GM23338 (cell line): ENCODE measurements around the gene PTPRQ. TPM values are rescaled to one million over a fixed set of nuclear protein-coding genes. Genes with fewer than 3 reads are reported as not detected.

Experiments
- ATAC-seq: fragments of 200-7000 bp; cut with Tn5 transposase; 3 replicates; pipeline ENCODE4 v1.9.1; 2020
- DNase-seq: peaks from one replicate; pipeline ENCODE4 v3.0.0-alpha.2; 2015; ENCODE audit warnings: low spot score
- H2AFZ ChIP-seq: fragments of 200-600 bp; sonication (generic); 2 replicates; pipeline ENCODE4 v1.8.0; 2016; ENCODE audit warnings: antibody characterized with exemption, mild to moderate bottlenecking, moderate library complexity
- H3F3A ChIP-seq: fragments of 200-600 bp; sonication (generic); replicated peaks from 2 replicates; pipeline ENCODE4 v1.8.0; 2017; ENCODE audit warnings: antibody characterized with exemption, mixed run types, low read depth
- H3K27ac ChIP-seq: fragments of 200-600 bp; sonication (generic); 2 replicates; pipeline ENCODE4 v1.6.1; 2016; ENCODE audit warnings: low read depth
- H3K27me3 ChIP-seq: fragments of 200-600 bp; sonication (generic); 2 replicates; pipeline ENCODE4 v1.8.0; 2016; ENCODE audit warnings: mild to moderate bottlenecking, mixed run types, moderate library complexity; ENCODE audit not compliant: insufficient read depth
- H3K36me3 ChIP-seq: fragments of 200-600 bp; sonication (generic); 2 replicates; pipeline ENCODE4 v1.8.0; 2016; ENCODE audit warnings: mild to moderate bottlenecking; ENCODE audit not compliant: insufficient read depth
- H3K4me1 ChIP-seq: fragments of 200-600 bp; sonication (generic); 2 replicates; pipeline ENCODE4 v1.8.0; 2016; ENCODE audit warnings: mild to moderate bottlenecking, moderate library complexity; ENCODE audit not compliant: insufficient read depth
- H3K4me2 ChIP-seq: fragments of 200-600 bp; sonication (generic); 2 replicates; pipeline ENCODE4 v1.7.1; 2017; ENCODE audit warnings: mixed run types
- H3K4me3 ChIP-seq: fragments of 200-600 bp; sonication (generic); 2 replicates; pipeline ENCODE4 v1.6.1; 2016; ENCODE audit warnings: mixed run types
- H3K79me2 ChIP-seq: fragments of 200-600 bp; sonication (generic); replicated peaks from 2 replicates; pipeline ENCODE4 v1.8.0; 2017; ENCODE audit warnings: mild to moderate bottlenecking; ENCODE audit not compliant: insufficient read depth
- H3K9me2 ChIP-seq: fragments of 200-600 bp; sonication (generic); 2 replicates; pipeline ENCODE4 v1.8.0; 2017; ENCODE audit not compliant: insufficient read depth
- H4K20me1 ChIP-seq: fragments of 200-600 bp; sonication (generic); replicated peaks from 2 replicates; pipeline ENCODE4 v1.8.0; 2017; ENCODE audit warnings: mild to moderate bottlenecking; ENCODE audit not compliant: insufficient read depth
- H3K27ac Mint-ChIP-seq: 2 replicates; pipeline ENCODE4 v1.8.0; 2020; ENCODE audit warnings: inconsistent platforms, mild to moderate bottlenecking, moderate library complexity, mixed read lengths
- H3K27me3 Mint-ChIP-seq: 3 replicates; pipeline ENCODE4 v1.8.0; 2022; ENCODE audit warnings: low read depth, mild to moderate bottlenecking, moderate library complexity, mixed read lengths, inconsistent platforms; ENCODE audit not compliant: insufficient read depth, poor library complexity
- H3K36me3 Mint-ChIP-seq: 3 replicates; pipeline ENCODE4 v1.8.0; 2021; ENCODE audit warnings: low read depth, mild to moderate bottlenecking, inconsistent platforms, moderate library complexity, mixed read lengths
- H3K4me1 Mint-ChIP-seq: 3 replicates; pipeline ENCODE4 v1.8.0; 2020; ENCODE audit warnings: mild to moderate bottlenecking, inconsistent platforms, mixed read lengths
- H3K4me3 Mint-ChIP-seq: 3 replicates; pipeline ENCODE4 v1.8.0; 2021; ENCODE audit warnings: moderate library complexity, mild to moderate bottlenecking, inconsistent platforms, mixed read lengths
- H3K9me3 Mint-ChIP-seq: 3 replicates; pipeline ENCODE4 v1.8.0; 2020; ENCODE audit warnings: moderate library complexity, mild to moderate bottlenecking, inconsistent platforms, mixed read lengths
- CREB1 ChIP-seq: fragments of 250-450 bp; sonication (Bioruptor Pico); IDR thresholded peaks from 2 replicates; pipeline ENCODE4 v1.5.0; 2020; ENCODE audit warnings: low read depth, mild to moderate bottlenecking, moderate library complexity
- EZH2phosphoT487 ChIP-seq: fragments of 200-600 bp; sonication (generic); IDR thresholded peaks from one replicate; pipeline ENCODE4 v1.8.1; 2018; ENCODE audit warnings: antibody characterized with exemption; ENCODE audit not compliant: unreplicated experiment
- JUNB ChIP-seq: IDR thresholded peaks from one replicate; pipeline ENCODE4 v1.6.1; 2016; ENCODE audit warnings: antibody characterized with exemption; ENCODE audit not compliant: unreplicated experiment
- NANOG ChIP-seq: IDR thresholded peaks from 2 replicates; pipeline ENCODE4 v1.6.1; 2016; ENCODE audit warnings: antibody characterized with exemption, borderline replicate concordance
- POLR2AphosphoS5 ChIP-seq: IDR thresholded peaks from 2 replicates; pipeline ENCODE4 v1.6.1; 2016; ENCODE audit warnings: antibody characterized with exemption, low read depth
- STAT1 ChIP-seq: IDR thresholded peaks from one replicate; pipeline ENCODE4 v1.6.1; 2016; ENCODE audit warnings: antibody characterized with exemption; ENCODE audit not compliant: unreplicated experiment
- ZNF114 ChIP-seq: fragments of 250-450 bp; sonication (Bioruptor Pico); IDR thresholded peaks from 2 replicates; pipeline ENCODE4 v1.5.0; 2020; ENCODE audit warnings: mild to moderate bottlenecking, moderate library complexity
- ZNF331 ChIP-seq: fragments of 250-450 bp; sonication (Bioruptor Pico); IDR thresholded peaks from 2 replicates; pipeline ENCODE4 v1.5.0; 2020; ENCODE audit warnings: low read depth, mild to moderate bottlenecking, moderate library complexity
- polyA plus RNA-seq: library from polyadenylated mRNA; unstranded; fragments of >200 nt; fragmentation: Nextera tagmentation; extraction: Ambion mirVana; gene quantifications from 2 replicates; pipeline ENCODE4 v1.2.1, GENCODE V29; 2016
- total RNA-seq: library from RNA; depleted of rRNA; stranded (reverse); fragments of >200 nt; shearing (Covaris generic); gene quantifications from 2 replicates; pipeline ENCODE4 v1.2.3, GENCODE V29; 2014
- TF ChIP-seq, protein P1 (sequence below), 2 experiments: fragments of 200-600 bp in 1 of 2; sonication (generic) in 1 of 2; conservative IDR thresholded peaks; 2 replicates each; pipeline versions ENCODE4 v1.5.1 to v1.6.1; 2016 to 2017; ENCODE audit warnings: antibody characterized with exemption in 2 of 2, low read depth in 2 of 2, mild to moderate bottlenecking in 2 of 2, moderate library complexity in 1 of 2

Gene PTPRQ
- total and polyA plus RNA-seq, 2 experiments from 2014 or later, result not detected

DNA sequence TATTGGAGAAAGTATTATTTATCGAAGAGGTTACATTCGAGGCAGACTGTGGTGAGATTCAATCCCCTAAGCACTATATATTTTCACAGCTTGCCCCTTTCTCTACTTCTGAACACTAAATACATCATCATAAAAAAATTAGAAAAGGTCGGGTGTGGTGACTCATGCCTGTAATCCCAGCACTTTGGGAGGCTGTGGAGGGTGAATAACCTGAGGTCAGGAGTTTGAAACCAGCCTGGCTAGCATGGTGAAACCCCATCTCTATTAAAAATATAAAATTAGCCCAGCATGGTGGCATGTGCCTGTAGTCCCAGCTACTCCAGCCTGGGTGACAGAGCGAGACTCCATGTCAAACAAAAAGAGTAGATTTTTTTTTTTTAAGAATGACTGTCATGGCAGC, 192.8 kb downstream of the PTPRQ start (continued):
- no peak for TF ChIP-seq EZH2phosphoT487
- no peak for TF ChIP-seq CREB1 (CRISPR knock-in tag)
- TF ChIP-seq ZNF331 (CRISPR knock-in tag), result no peak
- TF ChIP-seq POLR2AphosphoS5, result no peak
- no peak for TF ChIP-seq ZNF114 (CRISPR knock-in tag)

DNA sequence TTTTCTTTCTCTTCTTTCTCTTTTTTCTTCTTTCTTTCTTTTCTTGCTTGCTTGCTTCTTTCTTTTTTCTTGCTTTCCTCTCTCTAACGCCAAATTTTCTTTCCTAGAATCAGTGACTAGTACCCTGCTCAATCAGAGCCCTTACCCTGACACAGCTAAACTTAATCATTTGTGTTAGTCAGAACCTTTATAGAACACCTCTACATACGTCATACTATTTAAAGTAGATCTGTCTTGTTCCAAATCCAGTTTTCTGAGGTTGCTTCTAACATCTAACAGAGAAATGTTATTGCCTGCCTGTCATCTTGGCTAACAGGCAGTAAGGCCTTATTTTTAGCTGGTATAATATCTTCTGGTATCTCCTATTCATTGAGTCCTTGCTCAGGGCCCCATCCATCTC, 197.9 kb downstream of the PTPRQ start:
- no peaks in the 10 kb centered on the region for H4K20me1 ChIP-seq
- no peak for ATAC-seq
- no peak overlapping the region for H2AFZ ChIP-seq
- Mint-ChIP-seq H3K36me3 (no peaks in the 10 kb centered on the region), H3K27me3 (peaks cover 1% of the 10 kb centered on the region), H3K27ac (peak overlapping the region; percentile 12; the same call in 1 of the 2 replicates), H3K4me1 (no peaks in the 10 kb centered on the region), H3K4me3 (no peak overlapping the region), H3K9me3 (no peaks in the 10 kb centered on the region)
- DNase-seq, result no peak
- TF ChIP-seq POLR2AphosphoS5, result no peak
- H3F3A ChIP-seq, result no peaks in the 10 kb centered on the region
- no peak overlapping the region for H3K4me2 ChIP-seq
- H3K9me2 ChIP-seq, result no peaks in the 10 kb centered on the region
- H3K4me3 ChIP-seq, result no peak overlapping the region
- H3K27ac ChIP-seq, result no peak overlapping the region
- H3K4me1 ChIP-seq, result no peaks in the 10 kb centered on the region
- no peaks in the 10 kb centered on the region for H3K36me3 ChIP-seq
- no peaks in the 10 kb centered on the region for H3K79me2 ChIP-seq
- H3K27me3 ChIP-seq, result no peaks in the 10 kb centered on the region

DNA sequence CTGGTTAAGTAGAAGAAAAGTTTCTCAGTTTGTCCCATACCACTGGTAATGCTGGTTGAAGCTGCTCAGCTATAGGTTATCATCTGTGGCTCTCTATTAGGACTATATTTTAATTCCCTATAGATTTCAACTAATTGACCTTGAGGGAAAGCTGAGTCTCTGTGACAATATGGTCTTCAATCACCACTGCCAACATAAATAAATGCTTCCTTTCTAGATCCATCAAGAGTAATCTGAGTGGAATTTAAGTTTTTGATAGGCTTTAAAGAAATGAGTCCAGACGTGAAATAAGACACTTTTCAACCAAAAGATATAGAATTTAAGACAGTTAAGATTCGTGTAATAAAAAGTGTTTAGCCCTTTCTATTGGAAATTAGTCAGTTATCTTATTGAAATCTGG, 199.9 kb downstream of the PTPRQ start:
- no peaks in the 10 kb centered on the region for H3K27me3 ChIP-seq
- no peak overlapping the region for H2AFZ ChIP-seq
- no peaks in the 10 kb centered on the region for H3F3A ChIP-seq
- H3K9me2 ChIP-seq, result no peaks in the 10 kb centered on the region
- no peaks in the 10 kb centered on the region for H3K36me3 ChIP-seq
- no peak for ATAC-seq
- Mint-ChIP-seq H3K27me3 (no peaks in the 10 kb centered on the region), H3K27ac (no peak overlapping the region), H3K4me1 (no peaks in the 10 kb centered on the region), H3K36me3 (no peaks in the 10 kb centered on the region), H3K4me3 (no peak overlapping the region), H3K9me3 (no peaks in the 10 kb centered on the region)
- H3K4me2 ChIP-seq, result no peak overlapping the region
- no peaks in the 10 kb centered on the region for H3K79me2 ChIP-seq
- no peaks in the 10 kb centered on the region for H3K4me1 ChIP-seq
- no peak overlapping the region for H3K27ac ChIP-seq
- H4K20me1 ChIP-seq, result no peaks in the 10 kb centered on the region
- H3K4me3 ChIP-seq, result no peak overlapping the region
- TF ChIP-seq JUNB (no peak), ZNF114 (CRISPR knock-in tag) (no peak), EZH2phosphoT487 (no peak)
- no peak for DNase-seq

DNA sequence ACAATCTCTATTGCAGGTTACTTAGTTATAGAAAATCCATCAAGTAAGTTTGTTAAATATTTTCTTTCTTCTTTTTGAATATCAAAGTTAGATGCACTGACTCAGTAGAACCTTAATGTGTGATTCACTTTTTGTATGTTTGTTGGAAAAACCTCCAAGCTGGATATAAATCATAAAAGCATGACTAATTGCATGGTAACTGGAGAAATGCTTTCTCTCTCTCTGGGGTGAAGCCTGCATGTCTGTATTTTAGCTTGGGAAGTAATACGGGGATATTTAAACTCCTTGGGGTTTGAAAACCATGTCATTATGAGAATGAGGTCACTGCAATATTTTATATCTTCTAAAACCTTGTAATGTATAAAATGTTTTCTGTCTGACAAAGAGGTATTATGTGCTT, 204.8 kb downstream of the PTPRQ start:
- no peak overlapping the region for H2AFZ ChIP-seq
- no peaks in the 10 kb centered on the region for H3K4me1 ChIP-seq
- no peaks in the 10 kb centered on the region for H3K9me2 ChIP-seq
- H3K4me3 ChIP-seq, result no peak overlapping the region
- Mint-ChIP-seq H3K27ac (peak overlapping the region; percentile 1; the same call in 1 of the 2 replicates), H3K9me3 (no peaks in the 10 kb centered on the region), H3K4me1 (no peaks in the 10 kb centered on the region), H3K36me3 (no peaks in the 10 kb centered on the region), H3K4me3 (no peak overlapping the region), H3K27me3 (no peaks in the 10 kb centered on the region)
- ATAC-seq (no peak), DNase-seq (no peak)
- H3K4me2 ChIP-seq, result no peak overlapping the region
- H3K27ac ChIP-seq, result no peak overlapping the region
- H3K36me3 ChIP-seq, result no peaks in the 10 kb centered on the region
- H3F3A ChIP-seq, result no peaks in the 10 kb centered on the region
- H3K27me3 ChIP-seq, result no peaks in the 10 kb centered on the region
- H3K79me2 ChIP-seq, result no peaks in the 10 kb centered on the region
- no peaks in the 10 kb centered on the region for H4K20me1 ChIP-seq
- TF ChIP-seq NANOG, result no peak
- TF ChIP-seq, protein P1, sequence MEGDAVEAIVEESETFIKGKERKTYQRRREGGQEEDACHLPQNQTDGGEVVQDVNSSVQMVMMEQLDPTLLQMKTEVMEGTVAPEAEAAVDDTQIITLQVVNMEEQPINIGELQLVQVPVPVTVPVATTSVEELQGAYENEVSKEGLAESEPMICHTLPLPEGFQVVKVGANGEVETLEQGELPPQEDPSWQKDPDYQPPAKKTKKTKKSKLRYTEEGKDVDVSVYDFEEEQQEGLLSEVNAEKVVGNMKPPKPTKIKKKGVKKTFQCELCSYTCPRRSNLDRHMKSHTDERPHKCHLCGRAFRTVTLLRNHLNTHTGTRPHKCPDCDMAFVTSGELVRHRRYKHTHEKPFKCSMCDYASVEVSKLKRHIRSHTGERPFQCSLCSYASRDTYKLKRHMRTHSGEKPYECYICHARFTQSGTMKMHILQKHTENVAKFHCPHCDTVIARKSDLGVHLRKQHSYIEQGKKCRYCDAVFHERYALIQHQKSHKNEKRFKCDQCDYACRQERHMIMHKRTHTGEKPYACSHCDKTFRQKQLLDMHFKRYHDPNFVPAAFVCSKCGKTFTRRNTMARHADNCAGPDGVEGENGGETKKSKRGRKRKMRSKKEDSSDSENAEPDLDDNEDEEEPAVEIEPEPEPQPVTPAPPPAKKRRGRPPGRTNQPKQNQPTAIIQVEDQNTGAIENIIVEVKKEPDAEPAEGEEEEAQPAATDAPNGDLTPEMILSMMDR (conservative IDR thresholded peaks at IDR 0.05; ENCODE audit: low read depth in 2 of 2), result no peak
- TF ChIP-seq STAT1, result no peak
- TF ChIP-seq ZNF331 (CRISPR knock-in tag), result no peak
- no peak for TF ChIP-seq ZNF114 (CRISPR knock-in tag)
